OCI-LY7 (cell line): ENCODE data around the gene CTSZ. TPM values are rescaled to one million over a fixed set of nuclear protein-coding genes. Genes with fewer than 3 reads are reported as not detected.

ENCODE experiments used
- BruUV-seq: library from RNA; stranded (reverse); fragments of 400-500 nt; replicated peaks from 2 replicates; lab custom pipeline; 2021; lab: Mats Ljungman, UMichigan
- CTCF ChIA-PET: fragments of 300-600 bp; sonication (Branson Sonifier 250); formaldehyde crosslinking; loops from one replicate; lab custom pipeline; 2022; ENCODE audit warnings: antibody characterized with exemption; ENCODE audit not compliant: unreplicated experiment; lab: Charles Lee
- POLR2A ChIA-PET: fragments of 300-600 bp; sonication (Branson Sonifier 250); formaldehyde crosslinking; loops from one replicate; lab custom pipeline; 2022; ENCODE audit warnings: antibody characterized with exemption; lab: Charles Lee
- DNase-seq: peaks from one replicate; pipeline ENCODE4 v3.0.0-alpha.2; 2015; ENCODE audit warnings: low spot score
- H2AFZ ChIP-seq: fragments of 200-600 bp; sonication (generic), shearing (Covaris generic); 2 replicates; pipeline ENCODE4 v1.6.1; 2014; ENCODE audit warnings: mild to moderate bottlenecking, antibody characterized with exemption, low read length, moderate library complexity
- H3K27ac ChIP-seq: fragments of 200-600 bp; sonication (generic); 2 replicates; pipeline ENCODE4 v1.5.1; 2014; ENCODE audit warnings: mixed run types, low read depth, mild to moderate bottlenecking, moderate library complexity, low read length, inconsistent platforms; ENCODE audit not compliant: poor library complexity, severe bottlenecking
- H3K36me3 ChIP-seq: fragments of 200-600 bp; sonication (generic); 2 replicates; pipeline ENCODE4 v1.6.1; 2014; ENCODE audit warnings: mild to moderate bottlenecking, antibody characterized with exemption, low read length, moderate library complexity, mixed read lengths; ENCODE audit not compliant: insufficient read depth
- H3K4me1 ChIP-seq: fragments of 200-600 bp; sonication (generic); 2 replicates; pipeline ENCODE4 v1.5.1; 2014; ENCODE audit warnings: mild to moderate bottlenecking, low read length; ENCODE audit not compliant: insufficient read depth, poor library complexity, severe bottlenecking
- H3K4me2 ChIP-seq: fragments of 200-600 bp; sonication (generic); 2 replicates; pipeline ENCODE4 v1.6.1; 2014; ENCODE audit warnings: mild to moderate bottlenecking, low read length
- H3K4me3 ChIP-seq: fragments of 200-600 bp; sonication (generic); 2 replicates; pipeline ENCODE4 v1.5.1; 2014; ENCODE audit warnings: mild to moderate bottlenecking, low read depth, low read length; ENCODE audit not compliant: poor library complexity, severe bottlenecking
- H3K79me2 ChIP-seq: fragments of 200-600 bp; sonication (generic); 2 replicates; pipeline ENCODE4 v1.6.1; 2016; ENCODE audit warnings: low read depth, mild to moderate bottlenecking, low read length, moderate library complexity, mixed read lengths; ENCODE audit not compliant: insufficient read depth
- H3K9me2 ChIP-seq: fragments of 200-600 bp; sonication (generic); 2 replicates; pipeline ENCODE4 v1.6.1; 2016; ENCODE audit warnings: mild to moderate bottlenecking, low read length, mixed read lengths; ENCODE audit not compliant: insufficient read depth
- H3K9me3 ChIP-seq: fragments of 200-600 bp; sonication (generic); 2 replicates; pipeline ENCODE4 v1.6.1; 2014; ENCODE audit warnings: mild to moderate bottlenecking, mixed run types, low read length, mixed read lengths
- H4K20me1 ChIP-seq: fragments of 200-600 bp; sonication (generic); 2 replicates; pipeline ENCODE4 v1.6.1; 2014; ENCODE audit warnings: mild to moderate bottlenecking, antibody characterized with exemption, low read length, moderate library complexity, mixed read lengths; ENCODE audit not compliant: insufficient read depth
- EZH2phosphoT487 ChIP-seq: fragments of 200-600 bp; sonication (generic); IDR thresholded peaks from 2 replicates; pipeline ENCODE4 v1.6.1; 2018; ENCODE audit warnings: low read depth, borderline replicate concordance, mild to moderate bottlenecking, mixed run types, antibody characterized with exemption, low read length, moderate library complexity, mixed read lengths
- intact Hi-C: fragments of 100-400 bp; cut with micrococcal nuclease; formaldehyde crosslinking; loops from one replicate; pipeline ENCODE4 v1.10.0; 2022; ENCODE audit not compliant: unreplicated experiment
- total RNA-seq, 2 experiments: library from RNA; depleted of rRNA in 1 of 2; stranded (reverse); fragments of >200 nt in 1 of 2; shearing (Covaris generic) in 1 of 2; gene quantifications; 2 replicates each; pipeline ENCODE4 v1.2.3, GENCODE V29; 2014 to 2022
- TF ChIP-seq, protein P1 (sequence below): fragments of 200-600 bp; sonication (generic); conservative IDR thresholded peaks from 2 replicates; pipeline ENCODE4 v1.5.1; 2014; ENCODE audit warnings: mild to moderate bottlenecking, antibody characterized with exemption, low read length, moderate library complexity, mixed read lengths

The CTSZ gene
- total RNA-seq, 2 experiments from 2014 or later = 50.5 to 114 TPM

DNA sequence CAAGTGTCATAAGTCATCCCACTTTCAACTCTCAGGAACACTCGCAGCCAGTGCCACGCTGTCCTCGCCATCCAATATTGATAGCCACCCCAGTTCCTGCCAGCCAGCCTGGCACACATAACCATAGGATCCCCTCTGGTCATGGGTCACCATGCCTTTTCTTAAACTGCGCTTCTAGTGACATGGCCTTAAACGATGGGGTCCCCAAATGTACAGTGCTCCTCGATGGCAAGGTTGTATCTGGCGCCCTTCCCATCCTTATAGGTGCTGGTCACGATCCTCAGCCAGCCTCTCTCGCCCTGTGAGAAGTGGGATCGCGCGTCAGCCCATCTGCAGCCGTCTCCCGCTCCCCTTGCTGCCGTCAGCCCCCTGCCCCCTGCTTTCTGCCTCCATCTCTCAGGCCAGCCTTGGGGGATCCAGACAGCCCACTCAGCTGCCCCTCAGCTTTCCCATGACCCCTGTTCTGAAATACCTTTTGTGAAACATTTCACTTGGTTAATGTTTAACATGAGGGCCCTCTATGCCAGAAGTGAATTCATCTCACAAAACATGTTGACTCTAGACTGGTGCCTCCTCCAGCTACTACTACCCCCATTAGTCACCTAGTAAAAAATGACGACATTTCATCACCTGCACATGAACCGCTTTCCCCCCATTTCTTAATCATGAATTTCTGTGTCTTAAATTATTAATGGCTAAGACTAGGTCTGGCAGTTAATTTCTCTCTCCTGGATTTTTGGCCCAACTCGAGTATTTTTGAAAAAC, 11.4 kb downstream of the CTSZ start:
- CTCF ChIA-PET = no interaction called here
- POLR2A ChIA-PET = interaction anchor here (2.8 kb wide), 1 partner anchor 13 kb away, joined by 13 read pairs; the partner anchor contains the start of gene NELFCD
- no peak for DNase-seq
- no peaks in the 10 kb centered on the region for H3K9me2 ChIP-seq
- TSS peak; percentile 85 for BruUV-seq
- H2AFZ ChIP-seq = no peak overlapping the region
- H3K36me3 ChIP-seq = peaks cover 95% of the 10 kb centered on the region
- H3K4me1 ChIP-seq = peaks cover 11% of the 10 kb centered on the region
- no peak for TF ChIP-seq EZH2phosphoT487
- TF ChIP-seq, protein P1, sequence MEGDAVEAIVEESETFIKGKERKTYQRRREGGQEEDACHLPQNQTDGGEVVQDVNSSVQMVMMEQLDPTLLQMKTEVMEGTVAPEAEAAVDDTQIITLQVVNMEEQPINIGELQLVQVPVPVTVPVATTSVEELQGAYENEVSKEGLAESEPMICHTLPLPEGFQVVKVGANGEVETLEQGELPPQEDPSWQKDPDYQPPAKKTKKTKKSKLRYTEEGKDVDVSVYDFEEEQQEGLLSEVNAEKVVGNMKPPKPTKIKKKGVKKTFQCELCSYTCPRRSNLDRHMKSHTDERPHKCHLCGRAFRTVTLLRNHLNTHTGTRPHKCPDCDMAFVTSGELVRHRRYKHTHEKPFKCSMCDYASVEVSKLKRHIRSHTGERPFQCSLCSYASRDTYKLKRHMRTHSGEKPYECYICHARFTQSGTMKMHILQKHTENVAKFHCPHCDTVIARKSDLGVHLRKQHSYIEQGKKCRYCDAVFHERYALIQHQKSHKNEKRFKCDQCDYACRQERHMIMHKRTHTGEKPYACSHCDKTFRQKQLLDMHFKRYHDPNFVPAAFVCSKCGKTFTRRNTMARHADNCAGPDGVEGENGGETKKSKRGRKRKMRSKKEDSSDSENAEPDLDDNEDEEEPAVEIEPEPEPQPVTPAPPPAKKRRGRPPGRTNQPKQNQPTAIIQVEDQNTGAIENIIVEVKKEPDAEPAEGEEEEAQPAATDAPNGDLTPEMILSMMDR = no peak
- no peaks in the 10 kb centered on the region for H3K79me2 ChIP-seq
- intact Hi-C loops = no loop called here
- H3K27ac ChIP-seq = no peak overlapping the region
- no peaks in the 10 kb centered on the region for H3K9me3 ChIP-seq
- H4K20me1 ChIP-seq = peaks cover 3% of the 10 kb centered on the region; the same call in 1 of the 2 replicates
- no peak overlapping the region for H3K4me2 ChIP-seq
- no peak overlapping the region for H3K4me3 ChIP-seq

DNA sequence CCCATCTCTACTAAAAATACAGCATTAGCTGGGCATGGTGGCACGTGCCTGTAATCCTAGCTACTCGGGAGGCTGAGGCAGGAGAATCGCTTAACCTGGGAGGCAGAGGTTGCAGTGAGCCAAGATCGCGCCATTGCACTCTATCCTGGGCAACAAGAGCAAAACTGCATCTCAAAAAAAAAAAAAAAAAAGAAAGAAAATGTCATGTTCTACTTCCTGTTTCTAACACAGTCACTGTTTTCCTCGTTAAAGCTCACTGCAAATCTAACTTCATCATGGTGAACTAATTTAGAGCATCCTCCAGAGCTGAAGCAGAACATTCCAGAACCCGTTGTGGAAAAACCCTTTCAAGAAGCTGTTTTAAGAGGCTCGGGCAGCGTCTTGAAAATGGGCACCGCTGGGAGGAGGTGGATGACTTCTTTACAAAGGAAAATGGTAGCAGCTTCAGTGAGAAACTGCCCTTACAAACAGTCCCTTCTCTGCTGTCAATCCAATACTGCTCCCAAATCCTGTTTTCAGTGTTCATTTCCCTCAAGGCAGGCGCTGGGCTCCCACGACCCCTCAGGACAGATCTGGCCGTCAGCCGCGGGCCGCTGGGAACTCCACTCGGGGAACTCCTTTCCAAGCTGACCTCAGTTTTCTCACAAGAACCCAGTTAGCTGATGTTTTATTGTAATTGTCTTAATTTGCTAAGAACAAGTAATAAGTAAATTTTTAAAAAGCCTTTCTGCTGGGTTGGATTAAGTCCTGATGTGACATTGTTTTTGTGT, 12.5 kb downstream of the CTSZ start:
- TF ChIP-seq EZH2phosphoT487 = no peak
- TF ChIP-seq, protein P1 = no peak
- Histone ChIP-seq H3K9me3 (no peaks in the 10 kb centered on the region), H3K27ac (no peak overlapping the region), H3K4me1 (peaks cover 11% of the 10 kb centered on the region), H3K4me2 (no peak overlapping the region), H3K36me3 (peaks cover 99% of the 10 kb centered on the region), H3K79me2 (no peaks in the 10 kb centered on the region), H3K4me3 (no peak overlapping the region), H2AFZ (no peak overlapping the region), H3K9me2 (no peaks in the 10 kb centered on the region), H4K20me1 (peaks cover 3% of the 10 kb centered on the region; the same call in 1 of the 2 replicates)
- intact Hi-C loops = no loop called here
- TSS peak; percentile 75 for BruUV-seq
- CTCF ChIA-PET = interaction anchor here (1.0 kb wide), 1 partner anchor 10 kb away, joined by 5 read pairs; no protein-coding TSS in a partner anchor
- POLR2A ChIA-PET = interaction anchor here (0.7 to 2.8 kb wide), 2 partner anchors 11 to 48 kb away, joined by 4 to 13 read pairs; partner anchors contain the start of genes NELFCD and PRELID3B
- no peak for DNase-seq
